IgD-negative memory B cell (primary cell): ENCODE data around the gene RER1. TPM values are rescaled to one million over a fixed set of nuclear protein-coding genes. Genes with fewer than 3 reads are reported as not detected.

Experiments
- H3K27ac Mint-ChIP-seq, 3 donors: one replicate each; pipeline ENCODE4 v1.8.0; 2020 to 2022; ENCODE audit warnings: mild to moderate bottlenecking in 3 of 3, mixed read lengths in 3 of 3, moderate library complexity in 1 of 3
- H3K27me3 Mint-ChIP-seq: one replicate; pipeline ENCODE4 v1.8.0; 2021; ENCODE audit warnings: mixed read lengths
- H3K36me3 Mint-ChIP-seq: one replicate; pipeline ENCODE4 v1.8.0; 2020; ENCODE audit warnings: mild to moderate bottlenecking, mixed read lengths
- H3K4me1 Mint-ChIP-seq, 3 donors: one replicate each; pipeline ENCODE4 v1.8.0; 2020 to 2022; ENCODE audit warnings: mixed read lengths in 3 of 3, mild to moderate bottlenecking in 1 of 3
- H3K4me3 Mint-ChIP-seq, 4 donors: one replicate each; pipeline ENCODE4 v1.8.0; 2020 to 2022; ENCODE audit warnings: mild to moderate bottlenecking in 4 of 4, mixed read lengths in 4 of 4, moderate library complexity in 3 of 4
- H3K9me3 Mint-ChIP-seq, 3 donors: one replicate each; pipeline ENCODE4 v1.8.0; 2020 to 2021; ENCODE audit warnings: mixed read lengths in 3 of 3, mild to moderate bottlenecking in 1 of 3
- polyA plus RNA-seq: library from polyadenylated mRNA; unstranded; fragments of 300-500 nt; fragmentation: Illumina TruSeq; gene quantifications from one replicate; pipeline ENCODE4 v1.2.3, GENCODE V29; 2021

RER1 gene
- polyA plus RNA-seq, 1 donor from 2014 or later, result 141 TPM

GRCh38 chr1:2389644-2390043 lies 2.0 kb upstream of the RER1 start:
- H3K9me3 Mint-ChIP-seq, result no peaks in the 10 kb centered on the region
- peak overlapping the region; percentile 64 to 94 (median 84) for H3K4me3 Mint-ChIP-seq
- H3K27ac Mint-ChIP-seq, result peak overlapping the region in 1 of 3 donors; percentile 88
- H3K36me3 Mint-ChIP-seq, result no peaks in the 10 kb centered on the region
- peaks cover 13 to 22% (median 21%) of the 10 kb centered on the region in 3 donors for H3K4me1 Mint-ChIP-seq
- no peaks in the 10 kb centered on the region for H3K27me3 Mint-ChIP-seq

GRCh38 chr1:2391931-2392509 lies 379 bp downstream of the RER1 start:
- peak overlapping the region; percentile 78 to 95 (median 94) for H3K27ac Mint-ChIP-seq
- H3K4me1 Mint-ChIP-seq, result peaks cover 16 to 27% (median 24%) of the 10 kb centered on the region in 3 donors
- H3K4me3 Mint-ChIP-seq, result peak overlapping the region; percentile 88 to 98 (median 94)
- H3K27me3 Mint-ChIP-seq, result no peaks in the 10 kb centered on the region
- H3K36me3 Mint-ChIP-seq, result no peaks in the 10 kb centered on the region
- H3K9me3 Mint-ChIP-seq, result no peaks in the 10 kb centered on the region

GRCh38 chr1:2392686-2393085 lies 1.0 kb downstream of the RER1 start:
- H3K4me1 Mint-ChIP-seq, result peaks cover 18 to 26% (median 24%) of the 10 kb centered on the region in 3 donors
- peak overlapping the region; percentile 86 to 95 (median 88) for H3K4me3 Mint-ChIP-seq
- H3K9me3 Mint-ChIP-seq, result no peaks in the 10 kb centered on the region
- no peaks in the 10 kb centered on the region for H3K27me3 Mint-ChIP-seq
- H3K36me3 Mint-ChIP-seq, result no peaks in the 10 kb centered on the region
- H3K27ac Mint-ChIP-seq, result peak overlapping the region; percentile 66 to 95 (median 78)

- no peaks in the 10 kb centered on the region for H3K9me3 Mint-ChIP-seq
- peak overlapping the region; percentile 28 to 95 (median 88) for H3K4me3 Mint-ChIP-seq
- peak overlapping the region in 1 of 3 donors; percentile 45 for H3K27ac Mint-ChIP-seq
- H3K36me3 Mint-ChIP-seq, result no peaks in the 10 kb centered on the region
- H3K4me1 Mint-ChIP-seq, result peaks cover 13 to 26% (median 19%) of the 10 kb centered on the region in 3 donors
- no peaks in the 10 kb centered on the region for H3K27me3 Mint-ChIP-seq
These were observed 1.8 kb downstream of the RER1 start for GRCh38 chr1:2393471-2393877.

GRCh38 chr1:2394220-2394619 lies 2.6 kb downstream of the RER1 start:
- no peaks in the 10 kb centered on the region for H3K9me3 Mint-ChIP-seq
- H3K36me3 Mint-ChIP-seq, result peaks cover 2% of the 10 kb centered on the region
- no peaks in the 10 kb centered on the region for H3K27me3 Mint-ChIP-seq
- H3K27ac Mint-ChIP-seq, result peak overlapping the region in 2 of 3 donors; percentile 25 to 39
- peak overlapping the region in 1 of 4 donors; percentile 89 for H3K4me3 Mint-ChIP-seq
- peaks cover 14 to 26% (median 19%) of the 10 kb centered on the region in 3 donors for H3K4me1 Mint-ChIP-seq

GRCh38 chr1:2394761-2395160 lies 3.1 kb downstream of the RER1 start:
- Mint-ChIP-seq H3K27ac (peak overlapping the region in 2 of 3 donors; percentile 39 to 70), H3K36me3 (peaks cover 2% of the 10 kb centered on the region), H3K9me3 (no peaks in the 10 kb centered on the region), H3K4me1 (peaks cover 16 to 26% (median 19%) of the 10 kb centered on the region in 3 donors), H3K27me3 (no peaks in the 10 kb centered on the region), H3K4me3 (peak overlapping the region in 2 of 4 donors; percentile 57 to 63)

- Mint-ChIP-seq H3K4me3 (peak overlapping the region in 3 of 4 donors; percentile 28 to 57 (median 37)), H3K27ac (peak overlapping the region in 2 of 3 donors; percentile 23 to 70), H3K9me3 (no peaks in the 10 kb centered on the region), H3K36me3 (peaks cover 2% of the 10 kb centered on the region), H3K4me1 (peaks cover 16 to 26% (median 19%) of the 10 kb centered on the region in 3 donors), H3K27me3 (no peaks in the 10 kb centered on the region)
These were observed 3.6 kb downstream of the RER1 start for GRCh38 chr1:2395245-2395644.

- Mint-ChIP-seq H3K36me3 (peaks cover 2% of the 10 kb centered on the region), H3K4me3 (no peak overlapping the region), H3K4me1 (peaks cover 16 to 26% (median 19%) of the 10 kb centered on the region in 3 donors), H3K27ac (no peak overlapping the region), H3K27me3 (no peaks in the 10 kb centered on the region), H3K9me3 (no peaks in the 10 kb centered on the region)
These were observed 4.4 kb downstream of the RER1 start for GRCh38 chr1:2396059-2396458.

GRCh38 chr1:2396476-2396875 lies 4.8 kb downstream of the RER1 start:
- Mint-ChIP-seq H3K4me3 (no peak overlapping the region), H3K4me1 (peaks cover 16 to 26% (median 19%) of the 10 kb centered on the region in 3 donors), H3K36me3 (peaks cover 2% of the 10 kb centered on the region), H3K27ac (no peak overlapping the region), H3K27me3 (no peaks in the 10 kb centered on the region), H3K9me3 (no peaks in the 10 kb centered on the region)

- no peak overlapping the region for H3K4me3 Mint-ChIP-seq
- H3K36me3 Mint-ChIP-seq, result peaks cover 3% of the 10 kb centered on the region
- H3K27me3 Mint-ChIP-seq, result no peaks in the 10 kb centered on the region
- peak overlapping the region in 1 of 3 donors; percentile 50 for H3K27ac Mint-ChIP-seq
- H3K9me3 Mint-ChIP-seq, result no peaks in the 10 kb centered on the region
- H3K4me1 Mint-ChIP-seq, result peaks cover 16 to 26% (median 19%) of the 10 kb centered on the region in 3 donors
These were observed 5.5 kb downstream of the RER1 start for GRCh38 chr1:2397007-2397679.

- Mint-ChIP-seq H3K4me3 (peak overlapping the region in 1 of 4 donors; percentile 20), H3K27me3 (no peaks in the 10 kb centered on the region), H3K4me1 (peaks cover 4 to 12% (median 8%) of the 10 kb centered on the region in 3 donors), H3K36me3 (peaks cover 3% of the 10 kb centered on the region), H3K27ac (peak overlapping the region in 1 of 3 donors; percentile 66), H3K9me3 (no peaks in the 10 kb centered on the region)
These were observed 7.2 kb downstream of the RER1 start for GRCh38 chr1:2398871-2399270.

GRCh38 chr1:2399890-2400575 lies 8.4 kb downstream of the RER1 start:
- H3K4me3 Mint-ChIP-seq, result no peak overlapping the region
- H3K27me3 Mint-ChIP-seq, result no peaks in the 10 kb centered on the region
- H3K27ac Mint-ChIP-seq, result no peak overlapping the region
- H3K9me3 Mint-ChIP-seq, result no peaks in the 10 kb centered on the region
- H3K4me1 Mint-ChIP-seq, result peaks cover 4 to 8% (median 6%) of the 10 kb centered on the region in 3 donors
- H3K36me3 Mint-ChIP-seq, result peaks cover 3% of the 10 kb centered on the region

GRCh38 chr1:2400576-2400909 lies 8.9 kb downstream of the RER1 start:
- Mint-ChIP-seq H3K36me3 (peaks cover 3% of the 10 kb centered on the region), H3K27ac (no peak overlapping the region)

GRCh38 chr1:2400950-2401649 lies 9.5 kb downstream of the RER1 start:
- Mint-ChIP-seq H3K9me3 (no peaks in the 10 kb centered on the region), H3K27ac (peak overlapping the region in 1 of 3 donors; percentile 28), H3K4me1 (peaks cover 1 to 8% (median 5%) of the 10 kb centered on the region in 3 donors), H3K4me3 (peak overlapping the region in 1 of 4 donors; percentile 38), H3K27me3 (no peaks in the 10 kb centered on the region), H3K36me3 (peaks cover 3% of the 10 kb centered on the region)

More at GRCh38 chr1:2400576-2400909, 8.9 kb downstream of the RER1 start:
- Mint-ChIP-seq H3K4me1 (peaks cover 4 to 8% (median 5%) of the 10 kb centered on the region in 3 donors), H3K9me3 (no peaks in the 10 kb centered on the region), H3K4me3 (no peak overlapping the region), H3K27me3 (no peaks in the 10 kb centered on the region)
